M059J (cell line): ENCODE data around the gene TTBK2. TPM values are rescaled to one million over a fixed set of nuclear protein-coding genes. Genes with fewer than 3 reads are reported as not detected.
A peak's percentile ranks its signal among the peaks of the same experiment; 100 is the strongest.
"Not testable (repeated sequence)": the region's sequence is repeated elsewhere in the genome, so short reads cannot be mapped to it uniquely, and the experiment has no call there.

ENCODE experiments used
- DNase-seq: peaks from one replicate; pipeline ENCODE4 v3.0.0-alpha.2; 2012; ENCODE audit warnings: low read depth
- total RNA-seq: library from RNA; depleted of rRNA; stranded (reverse); fragments of >200 nt; shearing (Covaris generic); gene quantifications from 2 replicates; pipeline ENCODE4 v1.2.3, GENCODE V29; 2014; rRNA removed

The TTBK2 gene
- total RNA-seq: 8.2 and 9.9 TPM in 2 replicates

- DNase-seq: peak; percentile 96
Observed at GRCh38 chr15:42920519-42921341, at the start of gene TTBK2. Gene TTBK2, minus strand, starts transcription at chr15:42920778. Its CDS starts 42,161 bp downstream, at chr15:42878617.

- no peak for DNase-seq
Observed at GRCh38 chr15:42964476-42964875, 43.9 kb upstream of the TTBK2 start.

GRCh38 chr15:42955518-42955917 lies 34.9 kb upstream of the TTBK2 start:
- no peak for DNase-seq

- no peak for DNase-seq
Observed at GRCh38 chr15:42954291-42954690, 33.7 kb upstream of the TTBK2 start.

GRCh38 chr15:42948898-42949297 lies 28.3 kb upstream of the TTBK2 start:
- not testable (repeated sequence) for DNase-seq

- DNase-seq: no peak
Observed at GRCh38 chr15:42940527-42940926, 19.9 kb upstream of the TTBK2 start.

- no peak for DNase-seq
Observed at GRCh38 chr15:42939841-42940240, 19.3 kb upstream of the TTBK2 start.

- DNase-seq: no peak
Observed at GRCh38 chr15:42937143-42937542, 16.6 kb upstream of the TTBK2 start.

GRCh38 chr15:42933886-42934667 lies 13.5 kb upstream of the TTBK2 start:
- peak; percentile 61 for DNase-seq

- peak; percentile 6 for DNase-seq
Observed at GRCh38 chr15:42932833-42933515, 12.4 kb upstream of the TTBK2 start.

GRCh38 chr15:42931702-42932486 lies 11.3 kb upstream of the TTBK2 start:
- DNase-seq: no peak

GRCh38 chr15:42929306-42929848 lies 8.8 kb upstream of the TTBK2 start:
- no peak for DNase-seq

GRCh38 chr15:42921342-42921731 lies 759 bp upstream of the TTBK2 start:
- peak; percentile 47 for DNase-seq

GRCh38 chr15:42919799-42920518 lies 619 bp downstream of the TTBK2 start:
- DNase-seq: peak; percentile 58

- no peak for DNase-seq
Observed at GRCh38 chr15:42919308-42919707, 1.3 kb downstream of the TTBK2 start.

- no peak for DNase-seq
Observed at GRCh38 chr15:42918047-42918446, 2.5 kb downstream of the TTBK2 start.

GRCh38 chr15:42915654-42916315 lies 4.8 kb downstream of the TTBK2 start:
- DNase-seq: no peak

- peak; percentile 18 for DNase-seq
Observed at GRCh38 chr15:42914728-42915497, 5.7 kb downstream of the TTBK2 start.

GRCh38 chr15:42911058-42911592 lies 9.5 kb downstream of the TTBK2 start:
- DNase-seq: no peak
